Epithelial cell of proximal tubule (primary cell): Measurements from ENCODE around the gene FBXW5. TPM values are rescaled to one million over a fixed set of nuclear protein-coding genes. Genes with fewer than 3 reads are reported as not detected.

Experiments used
- DNase-seq: peaks from one replicate; pipeline ENCODE4 v3.0.0-alpha.2; 2011; ENCODE audit warnings: low read depth
- H3K4me3 ChIP-seq: 2 replicates; pipeline ENCODE4 v1.5.1; 2011; ENCODE audit warnings: low read depth, mild to moderate bottlenecking, low read length
- total RNA-seq: library from RNA; depleted of rRNA; stranded (reverse); fragments of >200 nt; gene quantifications from 2 replicates; pipeline ENCODE4 v1.2.3, GENCODE V29; 2015
- TF ChIP-seq, protein P1 (sequence below): conservative IDR thresholded peaks from 2 replicates; pipeline ENCODE4 v1.5.1; 2012; ENCODE audit warnings: low read depth, mild to moderate bottlenecking, low read length

FBXW5 gene
- total RNA-seq, 1 donor from 2014 or later = 124 TPM

DNA sequence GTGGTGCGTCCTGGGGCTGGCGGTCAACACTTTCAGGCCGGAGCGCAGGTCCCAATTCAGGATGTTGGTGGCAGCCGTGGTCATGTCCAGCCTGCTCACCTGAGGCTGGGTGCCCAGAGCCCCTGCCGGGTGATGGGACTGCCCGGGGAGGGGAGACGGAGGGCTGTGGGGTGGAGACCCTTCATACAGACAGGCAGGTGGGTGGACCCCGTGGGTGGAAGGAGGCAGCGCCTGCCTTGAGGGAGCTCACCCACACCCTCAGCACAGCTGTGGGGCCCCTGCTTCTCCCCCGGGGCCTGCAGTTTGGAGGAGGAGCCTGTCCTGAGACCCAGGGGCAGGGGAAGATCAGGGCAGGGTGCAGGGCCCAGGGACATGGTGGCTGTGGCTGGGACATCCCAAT is 25.8 kb upstream of the FBXW5 start:
- DNase-seq = no peak
- TF ChIP-seq, protein P1, sequence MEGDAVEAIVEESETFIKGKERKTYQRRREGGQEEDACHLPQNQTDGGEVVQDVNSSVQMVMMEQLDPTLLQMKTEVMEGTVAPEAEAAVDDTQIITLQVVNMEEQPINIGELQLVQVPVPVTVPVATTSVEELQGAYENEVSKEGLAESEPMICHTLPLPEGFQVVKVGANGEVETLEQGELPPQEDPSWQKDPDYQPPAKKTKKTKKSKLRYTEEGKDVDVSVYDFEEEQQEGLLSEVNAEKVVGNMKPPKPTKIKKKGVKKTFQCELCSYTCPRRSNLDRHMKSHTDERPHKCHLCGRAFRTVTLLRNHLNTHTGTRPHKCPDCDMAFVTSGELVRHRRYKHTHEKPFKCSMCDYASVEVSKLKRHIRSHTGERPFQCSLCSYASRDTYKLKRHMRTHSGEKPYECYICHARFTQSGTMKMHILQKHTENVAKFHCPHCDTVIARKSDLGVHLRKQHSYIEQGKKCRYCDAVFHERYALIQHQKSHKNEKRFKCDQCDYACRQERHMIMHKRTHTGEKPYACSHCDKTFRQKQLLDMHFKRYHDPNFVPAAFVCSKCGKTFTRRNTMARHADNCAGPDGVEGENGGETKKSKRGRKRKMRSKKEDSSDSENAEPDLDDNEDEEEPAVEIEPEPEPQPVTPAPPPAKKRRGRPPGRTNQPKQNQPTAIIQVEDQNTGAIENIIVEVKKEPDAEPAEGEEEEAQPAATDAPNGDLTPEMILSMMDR = no peak
- H3K4me3 ChIP-seq = no peak overlapping the region

DNA sequence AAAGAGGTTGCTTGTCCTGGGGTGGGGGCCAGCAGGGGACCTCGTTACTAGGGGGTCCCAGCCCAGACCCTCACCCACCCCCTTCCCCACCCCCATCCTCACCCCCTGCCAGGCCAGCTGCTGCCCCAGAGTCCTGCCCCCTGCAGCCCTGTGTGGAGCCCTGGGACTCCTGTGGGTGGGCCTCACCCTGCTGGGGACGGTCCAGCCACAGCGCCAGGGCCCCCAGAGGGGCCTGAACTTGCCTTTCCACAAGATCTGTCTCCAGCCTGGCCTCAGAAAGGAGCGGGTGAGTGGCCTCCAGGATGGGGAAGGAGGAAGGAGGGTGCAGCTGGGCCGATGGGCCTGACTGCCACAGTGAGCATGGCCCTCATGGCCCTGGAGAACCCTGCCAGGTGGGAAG is 25.2 kb upstream of the FBXW5 start:
- no peak for DNase-seq
- H3K4me3 ChIP-seq = no peak overlapping the region
- TF ChIP-seq, protein P1 = no peak

DNA sequence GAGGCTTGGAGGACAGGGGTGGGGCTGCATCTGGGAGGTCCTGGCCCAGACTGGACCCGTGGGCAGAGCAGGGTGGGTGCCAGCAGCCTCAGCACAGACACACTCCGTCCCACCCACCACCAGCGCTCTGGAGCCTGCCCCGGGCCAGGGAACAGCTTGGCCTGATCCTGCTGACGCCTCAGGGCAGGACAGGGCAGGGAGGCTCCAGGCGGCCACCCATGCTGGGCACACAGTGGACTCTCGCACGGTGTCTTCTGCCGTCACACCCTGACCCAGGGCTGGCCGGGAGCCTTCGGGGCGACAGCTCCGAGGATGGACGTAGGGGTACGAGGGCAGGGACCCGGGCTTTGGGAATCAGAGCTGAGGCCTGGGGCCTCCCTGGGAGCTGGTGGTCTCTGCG is 24.6 kb upstream of the FBXW5 start:
- H3K4me3 ChIP-seq = no peak overlapping the region
- TF ChIP-seq, protein P1 = no peak
- DNase-seq = no peak

DNA sequence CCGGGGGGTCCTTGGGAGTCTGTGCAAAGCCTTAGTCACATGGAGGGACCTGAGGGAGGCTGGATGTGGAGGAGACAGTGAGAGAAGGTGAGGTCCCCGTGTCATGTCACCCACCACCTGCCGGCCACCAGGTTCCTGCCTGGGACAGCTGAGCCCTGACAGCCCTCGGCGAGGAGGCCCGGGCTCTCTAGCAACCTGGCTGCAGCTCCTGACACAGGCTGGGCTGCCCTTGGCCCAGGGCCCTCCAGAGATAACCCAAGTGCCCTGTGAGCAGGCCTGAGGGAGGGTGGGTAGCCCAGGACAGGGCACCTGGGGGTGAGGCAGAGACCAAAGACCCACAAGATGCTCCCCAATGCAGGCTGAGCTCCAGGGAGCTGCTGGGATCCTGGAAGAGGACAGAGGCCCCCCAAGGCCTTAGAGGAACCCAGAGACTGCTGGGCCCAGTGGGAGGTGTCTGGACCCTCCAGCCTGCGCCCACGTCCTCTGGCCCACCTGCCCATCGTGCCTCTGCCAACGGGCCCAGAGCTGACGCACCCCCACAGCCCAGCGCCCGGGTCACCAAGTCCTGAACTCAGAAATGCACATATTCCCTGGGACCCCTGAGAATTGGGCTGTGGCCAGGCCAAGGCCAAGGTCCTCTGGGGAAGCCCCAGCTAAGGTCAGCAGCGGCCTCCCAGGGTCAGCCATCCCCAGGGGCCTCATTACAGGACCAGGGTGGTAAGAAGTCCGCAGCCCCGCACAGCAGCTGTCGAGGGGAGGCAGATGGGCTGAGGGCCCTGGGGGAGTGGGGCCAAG is 24.0 kb upstream of the FBXW5 start:
- no peak overlapping the region for H3K4me3 ChIP-seq
- DNase-seq = no peak
- TF ChIP-seq, protein P1 = no peak

GRCh38 chr9:136965771-136966484 is 21.4 kb upstream of the FBXW5 start:
- no peak for DNase-seq
- TF ChIP-seq, protein P1 = no peak
- H3K4me3 ChIP-seq = no peak overlapping the region

GRCh38 chr9:136964833-136965422 is 20.4 kb upstream of the FBXW5 start:
- H3K4me3 ChIP-seq = no peak overlapping the region
- DNase-seq = no peak
- TF ChIP-seq, protein P1 = no peak
